Mesendoderm (in vitro differentiated cells): Measurements from ENCODE around the gene FAIM2.

Source experiments
- DNase-seq: peaks from one replicate; pipeline ENCODE4 v3.0.0; 2013
- H2AK5ac ChIP-seq: 2 replicates; pipeline ENCODE4 v1.6.1; 2013; ENCODE audit warnings: low read length, inconsistent platforms
- H2BK120ac ChIP-seq: 2 replicates; pipeline ENCODE4 v1.6.1; 2013; ENCODE audit warnings: low read depth, mild to moderate bottlenecking, low read length, moderate library complexity, mixed read lengths
- H2BK15ac ChIP-seq: replicated peaks from 2 replicates; pipeline ENCODE4 v1.6.1; 2013; ENCODE audit warnings: low read depth, mild to moderate bottlenecking, moderate library complexity
- H2BK5ac ChIP-seq: 2 replicates; pipeline ENCODE4 v1.6.1; 2013; ENCODE audit warnings: low read length, inconsistent platforms
- H3K18ac ChIP-seq: 2 replicates; pipeline ENCODE4 v1.6.1; 2013; ENCODE audit warnings: mild to moderate bottlenecking, low read length, mixed read lengths
- H3K23ac ChIP-seq: one replicate; pipeline ENCODE4 v1.6.1; 2013; ENCODE audit warnings: low read length
- H3K27ac ChIP-seq: 2 replicates; pipeline ENCODE4 v1.5.1; 2013; ENCODE audit warnings: low read depth, mild to moderate bottlenecking, inconsistent platforms, low read length, moderate library complexity
- H3K27me3 ChIP-seq: 2 replicates; pipeline ENCODE4 v1.6.1; 2013; ENCODE audit warnings: low read length, control low read depth, mild to moderate bottlenecking, inconsistent platforms; ENCODE audit not compliant: insufficient read depth, poor library complexity
- H3K36me3 ChIP-seq: 2 replicates; pipeline ENCODE4 v1.6.1; 2013; ENCODE audit warnings: low read length, inconsistent platforms; ENCODE audit not compliant: control insufficient read depth, insufficient read depth
- H3K4ac ChIP-seq: one replicate; pipeline ENCODE4 v1.6.1; 2013; ENCODE audit warnings: low read depth, mild to moderate bottlenecking, low read length, moderate library complexity
- H3K4me1 ChIP-seq: 2 replicates; pipeline ENCODE4 v1.6.1; 2013; ENCODE audit warnings: low read depth, low read length, inconsistent platforms; ENCODE audit not compliant: control insufficient read depth
- H3K4me2 ChIP-seq: 2 replicates; pipeline ENCODE4 v1.6.1; 2013; ENCODE audit warnings: low read length
- H3K4me3 ChIP-seq: 2 replicates; pipeline ENCODE4 v1.5.1; 2013; ENCODE audit warnings: mild to moderate bottlenecking, low read length
- H3K56ac ChIP-seq: one replicate; pipeline ENCODE4 v1.6.1; 2013; ENCODE audit warnings: low read length
- H3K79me1 ChIP-seq: 2 replicates; pipeline ENCODE4 v1.6.1; 2013; ENCODE audit warnings: low read length, inconsistent platforms
- H3K79me2 ChIP-seq: 2 replicates; pipeline ENCODE4 v1.6.1; 2013; ENCODE audit warnings: mild to moderate bottlenecking, low read length; ENCODE audit not compliant: control insufficient read depth, insufficient read depth
- H3K9ac ChIP-seq: 2 replicates; pipeline ENCODE4 v1.6.1; 2013; ENCODE audit warnings: low read length, inconsistent platforms
- H4K5ac ChIP-seq: one replicate; pipeline ENCODE4 v1.6.1; 2013; ENCODE audit warnings: low read length
- H4K8ac ChIP-seq: one replicate; pipeline ENCODE4 v1.6.1; 2013; ENCODE audit warnings: low read depth, mild to moderate bottlenecking, control low read depth, low read length, moderate library complexity
- WGBS: extraction: QIAGEN DNeasy Blood & Tissue Kit; methylation state at CpG from one replicate; pipeline ENCODE4 v1.1.7; 2013; ENCODE audit warnings: low lambda C conversion rate, missing lambda C conversion rate; ENCODE audit not compliant: insufficient coverage; ENCODE audit errors: extremely low coverage; 5-methylcytosine and 5-hydroxymethylcytosine counted together

Gene FAIM2

DNA sequence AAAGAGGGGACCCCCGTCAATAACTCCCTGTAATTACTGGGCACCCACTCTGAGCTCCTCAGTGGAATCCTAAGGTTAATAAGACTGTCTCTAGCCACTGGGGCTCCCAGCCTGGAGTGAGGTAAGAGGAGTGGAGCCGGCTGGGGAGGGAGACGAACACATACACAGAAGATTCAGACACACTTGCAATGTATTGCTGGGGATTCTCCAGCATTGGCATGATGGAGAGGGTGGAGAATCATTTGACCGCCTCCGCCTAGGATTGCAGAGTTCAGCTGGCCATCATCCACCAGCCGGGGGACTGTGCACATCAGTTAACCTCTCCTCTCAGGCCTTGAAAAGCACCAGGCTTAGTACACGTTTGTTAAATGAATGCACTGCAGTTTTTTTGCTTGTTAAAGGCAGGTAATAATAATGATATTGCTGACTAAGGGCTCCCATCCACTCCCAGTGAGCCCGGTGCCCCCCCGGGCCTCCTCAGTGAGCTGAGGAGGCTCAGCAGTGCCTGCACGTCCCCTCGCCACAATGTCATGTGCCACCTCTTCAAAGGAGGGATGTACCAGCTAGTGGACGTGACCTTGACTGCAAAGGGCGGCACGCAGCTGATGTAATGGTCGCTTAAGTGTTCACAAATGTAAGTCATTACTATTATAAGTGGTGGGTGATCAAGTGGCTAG lies 20.3 kb upstream of the FAIM2 start:
- no peaks in the 10 kb centered on the region for H3K27me3 ChIP-seq
- H4K5ac ChIP-seq, result no peak overlapping the region
- no peak overlapping the region for H3K18ac ChIP-seq
- no peaks in the 10 kb centered on the region for H3K36me3 ChIP-seq
- no peak overlapping the region for H3K9ac ChIP-seq
- no peak overlapping the region for H3K23ac ChIP-seq
- no peak for DNase-seq
- no peak overlapping the region for H2AK5ac ChIP-seq
- H3K4me2 ChIP-seq, result no peak overlapping the region
- H3K79me2 ChIP-seq, result no peaks in the 10 kb centered on the region
- H2BK120ac ChIP-seq, result no peak overlapping the region
- no peak overlapping the region for H4K8ac ChIP-seq
- H3K56ac ChIP-seq, result no peak overlapping the region
- H3K4me1 ChIP-seq, result no peaks in the 10 kb centered on the region
- no peak overlapping the region for H2BK5ac ChIP-seq
- H3K4ac ChIP-seq, result no peak overlapping the region
- WGBS, result no CpG with 5 or more reads among the region's 15 CpGs
- H3K27ac ChIP-seq, result no peak overlapping the region
- H3K4me3 ChIP-seq, result no peak overlapping the region
- H2BK15ac ChIP-seq, result no peak overlapping the region
- H3K79me1 ChIP-seq, result no peaks in the 10 kb centered on the region

DNA sequence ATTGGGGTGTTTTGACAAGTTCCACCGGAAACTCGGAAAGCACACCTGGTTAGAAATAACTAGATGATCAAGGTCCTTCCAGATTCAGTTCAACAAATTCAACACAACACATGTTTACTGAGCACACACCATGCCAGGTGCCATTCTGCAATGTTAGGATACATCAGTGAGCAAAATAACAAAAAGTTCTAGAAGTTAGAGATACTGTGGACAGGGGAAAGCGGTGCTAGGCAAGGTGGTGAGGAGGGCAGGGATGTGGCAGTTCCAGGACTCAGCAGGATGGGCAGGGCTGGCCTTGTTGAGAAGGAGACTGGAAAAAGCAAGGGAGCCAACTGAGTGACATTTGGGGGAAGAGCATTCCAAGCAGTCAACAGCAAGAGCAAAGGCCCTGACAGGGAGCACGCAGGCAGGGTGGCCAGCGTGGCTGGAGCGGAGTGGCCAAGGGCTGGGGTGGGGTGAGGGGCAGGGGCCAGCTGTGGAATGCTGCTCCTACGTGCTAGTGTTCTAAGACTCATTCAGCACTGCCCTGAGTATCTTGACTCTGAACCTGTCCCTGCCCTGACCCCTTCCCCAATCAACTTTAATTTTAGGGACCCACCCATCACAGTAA lies 19.4 kb upstream of the FAIM2 start:
- H3K36me3 ChIP-seq, result no peaks in the 10 kb centered on the region
- H3K4me3 ChIP-seq, result no peak overlapping the region
- H3K56ac ChIP-seq, result no peak overlapping the region
- H2BK5ac ChIP-seq, result no peak overlapping the region
- H2AK5ac ChIP-seq, result no peak overlapping the region
- no peak overlapping the region for H4K5ac ChIP-seq
- H3K4ac ChIP-seq, result no peak overlapping the region
- H3K4me2 ChIP-seq, result no peak overlapping the region
- H2BK15ac ChIP-seq, result no peak overlapping the region
- WGBS, result no CpG with 5 or more reads among the region's 7 CpGs
- no peak overlapping the region for H2BK120ac ChIP-seq
- H4K8ac ChIP-seq, result no peak overlapping the region
- no peak overlapping the region for H3K18ac ChIP-seq
- H3K27me3 ChIP-seq, result no peaks in the 10 kb centered on the region
- H3K79me2 ChIP-seq, result no peaks in the 10 kb centered on the region
- H3K27ac ChIP-seq, result no peak overlapping the region
- DNase-seq, result no peak
- H3K79me1 ChIP-seq, result no peaks in the 10 kb centered on the region
- H3K4me1 ChIP-seq, result no peaks in the 10 kb centered on the region
- no peak overlapping the region for H3K9ac ChIP-seq
- H3K23ac ChIP-seq, result no peak overlapping the region

- Histone ChIP-seq H2BK120ac (no peak overlapping the region), H2BK5ac (no peak overlapping the region), H3K79me2 (no peaks in the 10 kb centered on the region), H3K4ac (no peak overlapping the region), H3K4me2 (no peak overlapping the region), H3K79me1 (no peaks in the 10 kb centered on the region), H3K36me3 (no peaks in the 10 kb centered on the region), H3K56ac (no peak overlapping the region), H3K18ac (no peak overlapping the region), H2AK5ac (no peak overlapping the region), H4K5ac (no peak overlapping the region), H4K8ac (no peak overlapping the region), H3K4me1 (no peaks in the 10 kb centered on the region), H3K27ac (no peak overlapping the region), H3K27me3 (no peaks in the 10 kb centered on the region), H3K9ac (no peak overlapping the region), H3K23ac (no peak overlapping the region), H3K4me3 (no peak overlapping the region), H2BK15ac (no peak overlapping the region)
- no CpG with 5 or more reads among the region's 12 CpGs for WGBS
- DNase-seq, result no peak
These were observed 18.8 kb upstream of the FAIM2 start for GRCh38 chr12:49922349-49923034.

DNA sequence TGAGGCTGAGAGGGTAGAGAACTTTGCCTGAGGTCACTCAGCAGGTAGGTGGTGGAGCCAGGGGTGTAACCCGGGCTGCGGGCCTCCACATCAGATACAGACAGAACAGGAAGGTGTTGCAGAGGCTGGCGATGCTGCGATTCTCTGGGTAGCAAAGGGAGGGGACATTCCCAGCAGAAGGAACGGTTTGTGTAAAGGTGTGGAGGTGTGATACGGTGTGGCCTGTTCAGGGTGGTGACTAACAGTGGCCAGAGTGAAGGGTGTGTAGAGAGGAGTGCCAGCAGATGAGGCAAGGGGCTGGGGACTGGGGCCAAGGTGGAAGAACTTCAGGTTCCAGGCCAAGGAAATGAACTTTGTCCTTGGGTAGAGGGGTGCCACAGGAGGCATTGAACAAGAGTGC lies 18.2 kb upstream of the FAIM2 start:
- no peaks in the 10 kb centered on the region for H3K27me3 ChIP-seq
- H3K18ac ChIP-seq, result no peak overlapping the region
- no peaks in the 10 kb centered on the region for H3K36me3 ChIP-seq
- no peak overlapping the region for H3K4me2 ChIP-seq
- H4K5ac ChIP-seq, result no peak overlapping the region
- no peak overlapping the region for H3K9ac ChIP-seq
- H2BK120ac ChIP-seq, result no peak overlapping the region
- no peak overlapping the region for H2BK5ac ChIP-seq
- no peak overlapping the region for H3K27ac ChIP-seq
- H3K4me3 ChIP-seq, result no peak overlapping the region
- H3K56ac ChIP-seq, result no peak overlapping the region
- H4K8ac ChIP-seq, result no peak overlapping the region
- no peak overlapping the region for H3K23ac ChIP-seq
- WGBS, result no CpG with 5 or more reads among the region's 6 CpGs
- no peaks in the 10 kb centered on the region for H3K79me2 ChIP-seq
- H3K79me1 ChIP-seq, result no peaks in the 10 kb centered on the region
- H3K4me1 ChIP-seq, result no peaks in the 10 kb centered on the region
- no peak overlapping the region for H2AK5ac ChIP-seq
- no peak overlapping the region for H3K4ac ChIP-seq
- H2BK15ac ChIP-seq, result no peak overlapping the region
- DNase-seq, result no peak

DNA sequence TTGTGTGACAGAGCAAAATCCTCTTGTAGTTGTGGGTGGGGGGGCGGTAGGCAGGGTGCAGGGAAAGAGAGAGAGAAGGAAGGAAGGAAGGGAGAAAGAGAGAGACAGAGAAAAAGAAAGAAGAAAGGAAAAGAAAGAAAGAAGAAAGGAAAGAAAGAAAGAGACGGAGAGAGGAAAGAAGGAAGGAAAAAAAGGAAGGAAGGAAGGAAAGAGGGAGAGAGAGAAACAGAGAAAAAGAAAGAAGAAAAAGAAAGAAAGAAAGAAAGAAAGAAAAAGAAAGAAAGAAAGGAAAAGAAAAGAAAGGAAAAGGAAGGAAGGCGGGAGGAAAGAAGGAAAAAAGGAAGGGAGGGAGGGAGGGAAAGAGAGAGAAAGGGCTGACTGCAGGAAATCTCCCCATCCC lies 17.6 kb upstream of the FAIM2 start:
- Histone ChIP-seq H4K8ac (no peak overlapping the region), H3K18ac (no peak overlapping the region), H3K9ac (no peak overlapping the region), H3K79me2 (no peaks in the 10 kb centered on the region), H3K27me3 (no peaks in the 10 kb centered on the region), H2AK5ac (no peak overlapping the region), H2BK120ac (no peak overlapping the region), H2BK5ac (no peak overlapping the region), H3K4me1 (no peaks in the 10 kb centered on the region), H3K79me1 (no peaks in the 10 kb centered on the region), H3K27ac (no peak overlapping the region), H4K5ac (no peak overlapping the region), H3K36me3 (no peaks in the 10 kb centered on the region), H3K4me3 (no peak overlapping the region), H3K23ac (no peak overlapping the region), H3K56ac (no peak overlapping the region), H2BK15ac (no peak overlapping the region), H3K4ac (no peak overlapping the region), H3K4me2 (no peak overlapping the region)
- DNase-seq, result no peak
- no CpG with 5 or more reads among the region's 3 CpGs for WGBS
